ENCODE measurements around the gene CARD11. TPM values are rescaled to one million over a fixed set of nuclear protein-coding genes. Genes with fewer than 3 reads are reported as not detected.

CARD11 gene
- total RNA-seq, 1 donor from 2014 or later, result 0.63 TPM

DNA sequence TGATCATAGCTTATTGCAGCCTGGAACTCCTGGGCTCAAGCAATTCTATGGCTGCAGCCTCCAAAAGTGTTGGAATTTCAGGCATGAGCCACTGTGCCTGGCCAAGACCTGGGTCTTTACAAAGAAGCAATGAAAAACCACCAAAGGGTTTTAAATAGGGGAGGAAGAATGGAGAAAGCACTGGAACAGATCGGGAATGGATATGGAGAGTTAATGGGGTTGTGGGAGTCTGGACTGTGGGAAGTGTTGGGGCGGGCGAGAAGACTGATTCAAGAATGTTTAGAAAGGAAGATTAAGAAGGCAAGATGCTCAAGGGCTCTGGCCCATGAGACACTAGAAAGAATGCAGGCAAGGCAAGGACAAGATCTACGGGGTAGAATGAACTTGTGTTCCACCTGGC, 98.5 kb downstream of the CARD11 start:
- DNase-seq (ENCODE audit: low spot score) (peak; percentile 3), ATAC-seq (no peak)

DNA sequence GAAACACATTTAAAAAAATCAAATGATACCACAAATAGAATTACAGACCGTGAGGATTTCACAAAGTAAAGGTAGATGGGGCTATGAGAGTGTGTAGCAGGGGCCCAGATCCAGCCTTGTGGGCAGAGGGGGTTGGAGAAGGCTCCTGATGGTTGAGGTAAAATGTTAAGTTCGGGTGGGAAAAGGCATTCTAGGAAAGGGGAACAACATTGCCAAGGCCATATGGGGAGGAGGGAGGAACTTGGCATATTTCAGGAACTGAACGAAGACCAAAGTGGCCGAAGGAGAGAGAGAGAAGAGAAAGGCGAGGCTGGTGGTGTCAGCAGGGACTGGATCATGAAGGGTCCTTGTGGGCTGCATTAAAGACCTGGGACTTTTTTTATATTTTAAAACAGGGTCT, 98.9 kb downstream of the CARD11 start:
- no peak for DNase-seq (ENCODE audit: low spot score)
- ATAC-seq, result no peak

DNA sequence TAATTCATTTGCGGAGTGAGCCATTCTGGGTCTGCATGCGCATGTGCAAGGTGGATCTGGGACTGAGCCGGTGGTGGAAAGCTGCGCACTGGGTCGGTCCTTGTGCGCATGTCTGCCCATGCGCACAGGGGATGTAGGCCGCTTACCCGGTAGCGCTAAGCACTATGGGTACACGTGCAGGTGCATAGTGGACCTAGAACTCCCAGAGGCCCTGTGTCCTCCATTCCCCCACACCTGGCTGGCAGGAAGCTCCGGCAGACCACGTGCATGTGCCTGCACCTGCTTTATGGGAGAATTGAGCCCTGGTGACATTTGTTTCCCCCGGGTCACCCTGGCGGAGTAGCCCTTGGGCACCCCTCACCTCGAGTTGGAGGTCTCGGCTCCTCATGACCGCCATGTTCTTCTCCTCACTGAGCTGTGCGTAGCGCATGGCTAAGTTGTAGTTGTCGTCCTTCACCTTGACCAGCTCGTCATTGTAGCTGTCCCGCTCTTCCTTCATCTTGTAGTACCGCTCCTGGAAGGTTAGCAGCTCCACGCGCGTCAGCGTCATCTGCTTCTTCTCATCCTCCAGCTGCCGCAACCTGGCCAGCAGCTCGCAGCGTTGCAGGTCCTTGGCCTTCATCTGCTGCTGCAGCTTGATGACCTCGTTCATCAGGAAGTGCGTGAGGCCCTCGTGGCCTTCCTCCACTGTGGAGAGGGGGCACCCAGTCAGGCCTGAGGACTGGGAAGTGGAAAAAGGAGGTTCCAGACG, 99.6 kb downstream of the CARD11 start:
- peak; percentile 33 for DNase-seq (ENCODE audit: low spot score)
- ATAC-seq, result no peak

DNA sequence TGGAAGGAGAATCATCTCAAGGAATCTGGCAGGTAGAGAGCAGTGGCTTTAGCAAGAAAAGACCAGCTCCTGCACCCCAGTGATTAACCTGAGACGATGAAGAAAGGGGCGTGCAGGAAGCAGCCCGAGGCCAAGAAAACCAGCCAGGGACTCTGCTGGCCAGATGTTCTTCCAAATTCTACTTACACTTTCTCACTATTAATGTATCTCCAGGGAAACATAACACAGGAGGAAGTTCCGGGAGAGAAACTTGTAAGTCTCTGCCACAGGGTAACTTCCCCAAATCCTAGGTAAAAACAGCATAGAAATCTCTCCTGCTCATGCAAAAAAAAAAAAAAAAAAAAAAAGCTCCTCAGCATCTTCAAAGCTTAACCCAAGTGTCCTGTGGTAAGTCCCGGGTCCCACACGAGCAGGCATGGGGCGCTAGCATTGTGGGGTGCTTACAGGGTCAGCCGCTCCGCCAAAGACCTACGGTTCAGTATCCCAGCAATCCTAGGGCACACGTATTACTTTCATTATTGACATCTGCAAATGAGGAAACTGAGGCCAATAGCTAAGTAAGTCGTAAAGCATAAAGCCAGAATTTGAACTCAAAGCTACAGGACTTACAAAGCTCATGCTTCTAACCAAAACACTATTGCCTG, 102.3 kb downstream of the CARD11 start:
- ATAC-seq (no peak), DNase-seq (ENCODE audit: low spot score) (peak; percentile 8)

DNA sequence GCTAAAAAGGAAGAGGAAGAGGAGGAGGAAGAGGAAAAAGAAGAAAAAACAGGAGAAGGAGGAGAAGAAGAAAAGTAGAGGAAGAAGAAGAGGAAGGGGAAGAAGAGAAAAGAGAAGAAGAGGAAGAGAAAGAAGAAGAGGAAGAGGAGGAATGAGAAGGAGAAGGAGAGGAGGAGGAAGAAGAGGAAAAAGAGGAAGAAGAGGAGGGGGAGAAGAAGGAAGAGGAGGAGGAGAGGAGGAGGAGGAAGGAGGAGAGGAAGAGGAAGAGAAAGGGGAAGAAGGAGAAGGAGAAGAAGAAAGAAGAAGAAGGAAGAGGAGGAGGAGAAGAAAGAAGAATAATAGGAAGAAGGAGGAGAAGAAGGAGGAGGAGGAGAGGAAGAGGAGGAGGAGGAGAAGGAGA, 103.2 kb downstream of the CARD11 start:
- DNase-seq (ENCODE audit: low spot score) (no peak), ATAC-seq (no peak)

DNA sequence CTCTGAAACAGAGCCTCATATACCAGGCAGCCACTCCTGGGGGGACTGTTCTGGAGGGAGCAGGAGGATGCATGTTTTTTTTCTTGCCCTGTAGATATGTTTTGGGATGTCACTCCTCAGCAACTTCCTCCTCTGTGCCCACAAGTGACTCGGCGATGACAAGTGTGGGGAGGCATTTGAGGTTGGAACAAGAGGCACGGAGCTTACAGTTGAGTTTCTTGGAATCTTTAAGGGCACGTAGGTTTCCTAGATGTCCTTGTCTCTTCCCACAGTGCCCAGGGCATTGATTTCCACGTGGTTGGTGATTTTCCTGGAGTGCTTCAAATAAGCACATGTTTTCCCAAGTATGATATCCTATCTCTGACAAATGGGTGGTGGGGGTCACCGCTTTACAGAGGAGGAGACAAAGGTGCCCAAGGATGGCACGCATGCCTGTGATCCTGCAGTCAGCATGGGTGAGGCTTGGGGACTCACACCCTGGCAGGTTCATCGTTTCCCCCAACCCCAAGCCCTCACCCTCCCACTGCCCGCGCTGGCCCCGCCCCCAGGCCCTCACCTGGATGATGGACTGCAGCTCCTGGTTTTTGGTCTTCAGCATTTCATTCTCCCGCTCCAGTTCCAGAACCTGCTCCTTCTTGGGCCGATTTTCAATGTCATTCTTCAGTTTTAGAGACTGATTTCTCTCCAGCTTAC, 104.3 kb downstream of the CARD11 start:
- ATAC-seq, result no peak
- DNase-seq (ENCODE audit: low spot score), result no peak

DNA sequence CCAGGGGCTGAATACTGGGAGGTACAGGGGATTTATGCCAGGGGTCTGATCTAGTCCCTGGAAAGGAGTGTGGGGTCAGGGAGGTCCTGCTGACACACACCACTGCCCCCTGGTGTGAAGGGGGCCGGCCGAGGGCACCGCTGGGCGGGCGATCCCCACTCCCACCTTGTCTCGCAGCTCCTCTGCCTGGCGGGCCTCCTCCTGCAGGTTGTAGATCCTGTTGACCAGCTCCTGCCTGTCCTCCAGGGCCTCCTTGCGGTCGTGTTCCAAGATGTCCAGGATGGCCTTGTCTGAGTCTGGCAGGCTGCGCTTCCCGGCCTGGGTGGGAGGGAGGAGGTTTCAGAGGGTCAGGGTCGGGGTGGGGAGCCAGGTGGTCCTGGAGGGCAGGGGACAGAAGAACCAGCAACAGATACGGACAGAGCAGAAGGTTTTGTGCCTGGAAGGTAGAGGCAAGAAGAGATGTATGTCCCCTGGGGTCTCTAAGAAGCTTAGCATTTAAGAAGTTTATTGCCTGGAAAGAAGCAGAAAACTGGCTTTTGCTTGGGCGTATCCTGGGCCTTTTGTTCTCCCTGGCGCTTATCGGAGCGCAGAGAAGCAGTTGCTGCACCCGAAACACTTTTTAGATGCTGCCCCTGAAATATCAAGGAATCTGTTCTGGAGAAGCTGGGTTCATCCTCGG, 105.0 kb downstream of the CARD11 start:
- DNase-seq (ENCODE audit: low spot score) (no peak), ATAC-seq (no peak)

DNA sequence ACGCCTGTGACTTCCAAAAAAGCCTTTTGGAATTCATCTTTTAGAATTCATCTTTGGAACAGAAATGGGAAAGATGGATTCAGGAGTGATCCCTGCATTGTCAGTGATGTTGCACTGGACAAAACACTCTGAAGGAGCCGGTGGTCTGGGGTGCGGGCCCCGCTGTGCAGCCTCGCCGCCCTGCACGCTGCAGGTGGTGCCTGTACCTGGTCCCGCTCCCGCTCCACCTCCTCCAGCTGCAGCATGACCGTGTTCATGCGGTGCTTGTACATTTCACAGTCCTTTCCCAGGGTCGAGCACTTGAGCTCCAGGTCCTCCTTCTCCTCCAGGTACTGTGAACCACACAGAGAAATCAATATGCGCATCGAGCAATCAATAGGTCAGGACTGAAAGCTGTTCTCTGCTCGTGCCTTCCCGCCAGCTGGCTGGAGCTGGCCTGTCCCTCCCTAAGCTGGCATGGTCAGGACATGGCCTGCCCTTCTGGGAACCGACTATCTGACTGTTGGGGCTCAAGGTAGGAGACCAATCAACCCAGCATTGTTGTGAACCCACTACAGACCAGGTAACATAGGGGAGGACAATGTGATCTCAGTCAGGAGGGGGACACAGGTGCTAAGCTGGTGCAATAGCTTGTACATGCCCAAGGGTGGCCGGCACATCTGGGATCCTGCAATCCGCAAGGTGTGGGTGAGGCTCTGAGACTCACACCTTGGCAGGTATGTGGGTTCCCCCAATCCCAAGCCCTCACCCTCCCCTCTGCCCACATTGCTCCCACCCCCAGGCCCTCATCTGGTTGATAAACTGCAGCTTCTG, 105.8 kb downstream of the CARD11 start:
- ATAC-seq (peak; percentile 91), DNase-seq (ENCODE audit: low spot score) (peak; percentile 60)

DNA sequence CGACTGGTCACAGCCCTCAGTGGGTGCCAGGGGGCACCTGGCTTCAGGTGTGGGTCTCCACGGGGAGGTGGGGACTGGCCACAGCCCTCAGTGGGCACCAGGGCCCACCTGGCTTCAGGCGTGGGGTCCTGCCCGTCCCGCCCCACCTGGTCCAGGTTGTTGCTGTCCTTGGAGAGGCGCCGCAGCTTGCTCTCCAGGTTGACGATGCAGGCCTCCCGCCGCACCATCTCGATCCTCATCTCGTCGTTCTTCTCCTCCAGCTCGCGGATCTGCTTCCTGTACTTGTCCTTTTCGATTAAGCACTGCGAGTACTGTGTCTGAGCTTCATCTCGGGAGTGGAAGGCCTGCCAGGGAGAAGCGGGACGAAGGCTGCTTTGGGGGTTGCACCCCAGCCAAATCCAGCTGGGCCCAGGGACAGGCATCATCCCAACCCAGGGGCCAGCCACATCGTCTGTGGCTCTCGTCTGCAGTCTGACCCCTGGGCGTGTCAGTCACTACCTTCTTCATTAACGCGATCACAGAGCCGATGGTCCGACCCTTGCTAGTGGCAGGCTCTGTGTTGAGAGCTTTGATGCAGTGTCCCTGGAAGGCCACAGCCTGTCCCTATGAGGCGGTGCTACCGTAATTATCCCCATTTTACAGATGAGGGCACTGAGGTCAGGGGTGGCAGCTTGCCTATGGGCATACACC, 106.6 kb downstream of the CARD11 start:
- DNase-seq (ENCODE audit: low spot score) (no peak), ATAC-seq (no peak)

DNA sequence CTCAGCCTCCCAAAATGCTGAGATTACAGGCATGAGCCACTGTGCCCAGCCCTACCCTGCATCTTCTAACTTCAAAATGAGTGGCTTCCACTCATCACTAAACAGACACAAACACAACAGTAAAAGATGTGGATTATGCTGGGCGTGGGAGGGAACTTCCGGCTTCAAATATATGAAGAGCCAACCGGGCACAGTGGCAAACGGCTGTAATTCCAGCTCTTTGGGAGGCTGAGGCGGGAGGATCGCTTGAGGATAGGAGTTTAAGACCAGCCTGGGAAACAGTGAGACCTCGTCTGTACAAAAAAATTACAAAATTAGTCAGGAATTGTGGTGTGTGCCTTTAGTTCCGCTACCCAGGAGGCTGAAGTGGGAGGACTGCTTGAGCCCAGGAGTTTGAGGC, 107.4 kb downstream of the CARD11 start:
- DNase-seq (ENCODE audit: low spot score) (no peak), ATAC-seq (no peak)

DNA sequence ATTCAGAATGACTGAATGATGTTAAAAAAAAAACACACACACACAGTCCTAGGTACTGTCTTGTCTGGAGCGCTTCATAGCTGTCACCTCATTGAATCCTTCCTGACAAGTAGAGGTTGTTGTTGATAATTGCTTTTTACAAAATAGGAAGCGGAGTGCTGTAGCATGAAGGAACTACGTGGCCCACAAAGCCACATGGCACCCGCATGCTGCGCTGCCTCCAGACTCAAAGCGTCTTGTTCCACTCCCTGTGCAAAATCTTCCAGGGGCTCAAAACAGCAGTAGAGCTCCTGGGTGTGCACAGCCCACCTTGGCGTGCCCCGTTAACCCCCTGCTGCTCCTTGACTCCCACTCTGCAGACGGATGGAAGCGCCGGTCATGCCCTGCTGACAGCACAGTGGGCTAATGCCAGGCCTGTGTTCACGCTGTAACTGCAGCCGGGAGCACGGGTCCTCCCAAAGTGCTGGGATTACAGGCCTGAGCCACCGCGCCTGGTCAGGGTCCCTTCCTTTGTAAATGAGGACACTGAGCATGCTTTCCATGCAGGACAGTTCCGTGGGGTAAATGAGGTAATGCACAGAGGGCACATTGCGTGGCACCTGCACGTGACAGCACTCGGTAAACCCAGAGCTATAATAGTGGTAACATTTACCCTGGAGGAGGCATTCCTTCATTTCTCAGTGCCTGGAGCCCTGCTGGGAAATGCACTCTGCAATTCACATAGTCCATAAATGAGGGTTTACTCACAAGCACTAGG, 108.5 kb downstream of the CARD11 start:
- no peak for DNase-seq (ENCODE audit: low spot score)

DNA sequence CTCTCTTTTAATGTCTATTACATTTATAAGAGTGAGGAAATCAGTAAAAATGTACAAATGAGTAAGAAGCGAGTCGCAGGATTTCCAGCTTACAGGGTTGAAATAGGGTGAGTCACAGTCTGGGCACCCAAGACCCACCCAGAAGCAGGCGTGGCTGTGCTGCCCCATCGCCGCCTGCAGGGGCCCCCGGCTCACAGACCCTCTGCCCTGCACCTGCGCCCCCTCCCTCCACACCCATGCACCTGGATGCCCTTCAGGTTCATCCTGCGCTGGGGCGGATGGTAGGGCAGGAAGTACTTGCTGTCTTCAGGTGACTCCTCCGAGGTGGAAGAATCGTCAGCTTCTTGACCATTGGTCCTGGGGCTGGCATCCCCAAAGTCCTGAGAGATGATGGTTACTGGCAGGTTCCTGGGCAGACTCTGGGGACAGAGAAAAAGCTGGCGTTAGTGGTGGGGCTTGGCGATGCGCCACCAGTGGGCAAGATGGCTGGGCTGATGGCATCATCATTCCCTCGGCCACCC, 109.4 kb downstream of the CARD11 start:
- ATAC-seq, result no peak
- no peak for DNase-seq (ENCODE audit: low spot score)

More for the DNA sequence above, 108.5 kb downstream of the CARD11 start:
- ATAC-seq, result no peak

DNA sequence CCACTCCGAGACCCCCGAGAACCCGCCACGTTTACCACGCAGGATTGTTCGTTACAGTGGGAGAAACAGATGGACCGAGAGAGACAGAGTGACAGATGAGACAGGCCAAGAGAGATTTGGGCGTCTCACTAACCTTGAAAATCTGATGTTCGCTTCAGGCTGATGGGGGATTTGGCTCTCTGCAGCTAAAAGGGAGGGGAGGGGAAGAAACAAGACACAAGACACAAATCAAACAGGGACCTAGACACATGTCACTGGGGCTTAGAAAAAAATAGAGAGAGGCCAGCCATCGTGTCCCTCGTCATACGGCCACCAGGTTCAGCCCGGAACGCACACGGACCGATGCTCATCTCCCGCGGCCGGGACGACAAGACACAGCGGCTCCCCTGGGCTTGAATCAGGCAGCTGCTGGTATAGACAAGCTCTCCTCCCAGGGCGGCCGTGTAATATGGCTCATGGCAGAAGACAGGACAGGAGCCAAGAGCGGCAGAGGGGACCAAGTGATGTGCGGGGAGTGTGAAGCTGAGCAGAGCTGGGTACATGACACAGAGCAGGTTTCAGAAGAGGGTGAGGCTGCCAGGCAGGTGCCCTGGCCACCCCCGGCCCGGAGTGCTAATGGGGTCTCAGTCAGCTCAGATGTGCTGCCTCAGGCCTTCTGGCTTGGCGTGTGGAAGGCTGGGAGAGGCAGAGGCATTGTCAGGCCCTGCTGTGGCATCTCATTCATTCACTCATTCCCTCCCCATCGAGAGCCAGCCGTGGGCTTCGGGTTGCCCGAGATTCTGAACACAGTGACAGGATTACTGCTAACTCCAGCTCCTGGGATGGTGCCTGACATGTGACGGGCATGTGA, 111.0 kb downstream of the CARD11 start:
- DNase-seq (ENCODE audit: low spot score) (no peak), ATAC-seq (no peak)

DNA sequence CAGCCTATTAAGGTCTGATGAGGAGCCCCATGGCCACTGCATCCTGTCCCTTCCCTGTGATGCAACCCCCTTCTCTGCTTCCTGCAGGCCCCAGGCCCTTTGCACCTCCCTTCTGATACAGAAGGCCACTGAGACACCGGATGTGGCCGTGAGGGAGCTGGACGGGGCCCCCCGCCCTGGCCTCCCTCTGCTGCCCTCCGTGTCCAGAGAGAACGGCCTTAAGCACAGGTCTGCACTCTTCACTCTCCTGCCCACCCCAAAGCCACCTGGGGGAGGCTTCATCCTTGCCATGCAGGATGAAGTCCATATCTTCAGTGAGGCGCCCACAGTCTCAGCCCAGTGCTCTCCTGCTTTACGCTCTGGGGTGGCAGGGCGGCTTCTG, 112.6 kb downstream of the CARD11 start:
- DNase-seq (ENCODE audit: low spot score), result no peak

DNA sequence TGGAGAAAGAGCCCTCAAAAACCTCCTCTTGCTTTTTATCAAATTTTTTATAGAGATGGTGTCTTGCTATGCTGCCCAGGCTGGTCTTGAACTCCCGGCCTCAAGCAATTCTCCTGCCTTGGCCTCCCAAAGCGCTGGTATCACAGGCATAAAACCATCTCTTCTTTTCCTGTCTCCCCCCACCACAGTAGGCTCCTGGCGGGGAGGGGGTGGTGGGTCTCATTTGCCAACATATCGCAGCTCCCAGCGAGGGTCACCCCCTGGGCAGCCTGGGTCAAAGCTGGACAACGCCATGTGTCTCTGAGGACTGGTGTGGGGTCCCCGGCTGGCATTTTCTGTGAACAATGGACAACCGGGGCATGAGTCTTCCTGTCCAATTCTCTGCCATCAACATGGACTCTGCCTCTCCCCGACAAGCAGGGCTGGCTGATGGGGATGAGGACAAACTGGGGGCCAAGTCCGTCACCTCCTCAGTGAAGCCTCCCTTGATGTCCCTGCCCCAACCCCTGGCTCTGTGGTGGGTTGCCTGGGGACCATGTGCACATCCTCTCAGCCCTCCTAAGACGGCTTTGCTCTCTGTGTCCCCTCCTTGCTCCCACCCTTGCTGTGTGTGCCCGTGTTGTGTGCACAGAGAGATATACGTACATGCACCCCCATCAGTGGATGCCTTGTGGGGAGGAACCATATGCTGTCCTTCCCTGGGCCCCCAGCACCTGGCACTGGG, 113.2 kb downstream of the CARD11 start:
- ATAC-seq (no peak), DNase-seq (ENCODE audit: low spot score) (no peak)

More for the DNA sequence above, 112.6 kb downstream of the CARD11 start:
- no peak for ATAC-seq

DNA sequence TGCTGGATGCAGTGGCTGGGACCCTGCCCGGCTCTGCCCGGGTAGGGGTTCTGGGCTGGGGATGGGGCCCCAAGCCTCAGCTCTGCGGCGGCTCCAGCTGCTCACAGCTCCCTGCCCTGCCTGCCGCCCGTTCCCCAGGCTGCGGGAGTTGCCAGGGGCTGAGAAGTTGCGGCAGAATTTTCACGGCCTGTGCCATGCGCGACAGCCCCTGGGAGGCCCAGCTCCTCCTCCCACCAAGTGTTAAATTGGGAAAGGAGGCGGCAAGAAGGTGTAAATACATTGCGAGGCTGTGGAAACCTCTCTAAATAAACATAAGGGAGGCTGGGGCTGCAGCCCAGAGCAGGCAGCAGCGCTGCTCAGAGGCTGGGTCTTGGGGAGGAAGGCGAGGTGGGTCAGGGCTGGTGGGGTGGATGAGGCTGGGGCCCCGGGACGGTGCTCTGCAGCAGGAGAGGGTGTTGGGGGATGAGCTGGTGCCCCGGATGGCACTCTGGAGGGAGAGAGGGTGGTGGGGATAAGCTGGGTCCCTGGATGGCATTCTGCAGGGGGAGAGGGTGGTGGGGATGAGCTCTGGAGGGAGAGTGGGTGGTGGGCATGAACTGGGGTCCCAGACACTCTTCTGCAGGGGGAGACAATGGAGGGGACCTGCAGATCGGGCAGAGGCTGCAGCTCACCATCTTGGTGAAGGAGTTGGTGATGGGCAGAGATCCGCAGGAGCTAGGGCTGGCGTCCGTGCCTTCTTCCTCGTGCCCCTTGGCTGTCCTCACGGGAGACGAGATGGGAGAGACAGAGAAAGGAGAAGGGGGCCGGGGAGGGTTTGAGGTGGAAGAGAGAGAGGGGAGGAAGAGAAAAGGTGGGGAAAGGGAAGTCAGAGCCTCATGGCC, 114.1 kb downstream of the CARD11 start:
- ATAC-seq (no peak), DNase-seq (ENCODE audit: low spot score) (no peak)
